ENCODE measurements around the gene ABCD3. TPM values are rescaled to one million over a fixed set of nuclear protein-coding genes. Genes with fewer than 3 reads are reported as not detected.

Gene ABCD3
- total and polyA plus RNA-seq, 2 of the 8 experiments (the other 6 are each of a cell fraction or from before 2014, with no cell fraction given) = 6.6 to 29.4 TPM

DNA sequence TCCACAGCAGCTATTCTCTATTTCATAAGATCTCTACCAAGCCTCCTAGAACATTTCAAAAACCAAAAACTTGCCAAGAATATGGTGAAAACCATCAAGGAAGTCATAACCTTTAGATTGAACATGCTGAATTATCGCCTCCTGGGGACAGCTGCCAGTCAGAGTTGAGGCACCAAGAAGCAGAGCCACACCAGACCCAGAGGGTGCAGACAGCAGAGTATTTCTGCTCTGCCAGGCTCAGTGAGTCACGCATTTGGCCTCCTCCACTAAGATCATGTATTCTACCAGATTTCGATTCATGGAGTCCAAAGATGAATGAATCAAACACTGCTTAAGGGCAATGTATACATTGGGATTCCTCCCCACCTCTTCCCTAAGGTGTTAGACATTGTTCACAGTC, 121.3 kb downstream of the ABCD3 start:
- H3K79me2 ChIP-seq (ENCODE audit: control insufficient read depth in 1 of 2, insufficient read depth in 2 of 2, low read length in 2 of 2) = peaks cover 0 to 7% of the 10 kb centered on the region in 2 experiments; a peak in 1 of 4 replicates
- H3K23me2 ChIP-seq (ENCODE audit: low read depth, low read length) = peaks cover 10% of the 10 kb centered on the region
- H4K5ac ChIP-seq (ENCODE audit: insufficient read length, low read depth, low read length) = no peak overlapping the region
- no peak overlapping the region for H3K14ac ChIP-seq (ENCODE audit: insufficient read length)
- H3K4ac ChIP-seq (replicated peaks; ENCODE audit: insufficient read length, low read depth, low read length) = no peak overlapping the region
- CTCF ChIA-PET (ENCODE audit: partially characterized antibody) = interaction anchor here (0.6 to 6.9 kb wide), 6 partner anchors 10 to 266 kb away, joined by 3 to 46 read pairs (median 7); no protein-coding TSS in a partner anchor
- no peak overlapping the region for H3K9ac ChIP-seq (replicated peaks in 1 of 4; ENCODE audit: extremely low read depth in 1 of 4, low read depth in 3 of 4, low read length in 3 of 4)
- no peak overlapping the region for H3K56ac ChIP-seq (replicated peaks; ENCODE audit: insufficient read length, low read depth, low read length)
- DNase-seq (ENCODE audit: low read depth in 1 of 2, low spot score in 2 of 2) = no peak
- H3K27ac ChIP-seq (ENCODE audit: low read depth, low read length) = no peak overlapping the region
- no peak overlapping the region for H4K91ac ChIP-seq (replicated peaks; ENCODE audit: insufficient read length, low read length)
- no peak overlapping the region for H3K4me2 ChIP-seq (ENCODE audit: insufficient read depth in 1 of 2, low read depth in 2 of 2, low read length in 2 of 2)
- H2BK5ac ChIP-seq (ENCODE audit: low read depth, low read length) = no peak overlapping the region
- H3K4me1 ChIP-seq (replicated peaks in 1 of 4; ENCODE audit: control insufficient read depth in 3 of 4, insufficient read depth in 4 of 4, low read length in 3 of 4) = peaks cover 2 to 6% (median 3%) of the 10 kb centered on the region in 4 experiments; a peak in 6 of 7 replicates
- H3K18ac ChIP-seq (ENCODE audit: extremely low read depth, low read length) = no peak overlapping the region
- FAIRE-seq = no peak
- H2BK12ac ChIP-seq (ENCODE audit: low read depth, low read length) = no peak overlapping the region
- H4K8ac ChIP-seq (ENCODE audit: extremely low read depth, insufficient read depth, low read length) = no peak overlapping the region
- peaks cover 2 to 15% (median 7%) of the 10 kb centered on the region in 4 experiments; a peak in 3 of 8 replicates for H3K36me3 ChIP-seq (ENCODE audit: control insufficient read depth in 2 of 4, insufficient read depth in 4 of 4, low read length in 3 of 4)
- H2BK15ac ChIP-seq (ENCODE audit: low read length) = no peak overlapping the region
- no peaks in the 10 kb centered on the region for H3K9me3 ChIP-seq (ENCODE audit: insufficient read depth in 2 of 2, low read depth in 1 of 2, low read length in 1 of 2)
- WGBS, 2 experiments (ENCODE audit: extremely low coverage in 1 of 2, insufficient coverage in 1 of 2, insufficient read length in 1 of 2, insufficient replicate concordance in 2 of 2, low coverage in 1 of 2, low lambda C conversion rate in 2 of 2, missing lambda C conversion rate in 1 of 2) = 89% methylated on average over 3 of the region's 3 CpGs; no CpG with 5 or more reads in 1 of the 2 experiments
- no peak overlapping the region for H2BK20ac ChIP-seq (ENCODE audit: low read length)
- no peaks in the 10 kb centered on the region; the same call in 1 of the 2 replicates for H3K79me1 ChIP-seq (ENCODE audit: low read depth, low read length)
- H2BK120ac ChIP-seq (replicated peaks; ENCODE audit: low read depth, low read length) = no peak overlapping the region
- peaks cover 0 to 9% of the 10 kb centered on the region in 2 experiments for H4K20me1 ChIP-seq (replicated peaks in 1 of 2; ENCODE audit: control insufficient read depth in 1 of 2, insufficient read depth in 2 of 2, low read length in 2 of 2)
- no peak overlapping the region for H2AFZ ChIP-seq (ENCODE audit: low read length)
- no peak overlapping the region for H3K4me3 ChIP-seq (ENCODE audit: extremely low read depth in 1 of 4, insufficient read depth in 2 of 4, low read depth in 3 of 4, low read length in 4 of 4)
- no peak overlapping the region for H3K23ac ChIP-seq (ENCODE audit: insufficient read length)
- POLR2A ChIA-PET (ENCODE audit: partially characterized antibody) = interaction anchor here (4.3 kb wide), 1 partner anchor 11 kb away, joined by 24 read pairs; no protein-coding TSS in a partner anchor
- no peak overlapping the region for H2AK5ac ChIP-seq (ENCODE audit: low read depth, low read length)
- peaks cover 2 to 12% (median 7%) of the 10 kb centered on the region in 4 experiments; a peak in 6 of 7 replicates for H3K27me3 ChIP-seq (replicated peaks in 1 of 4; ENCODE audit: control insufficient read depth in 3 of 4, extremely low read depth in 1 of 4, insufficient read depth in 3 of 4, low read length in 3 of 4)
- no peak for TF ChIP-seq ASH2L (IDR thresholded peaks at IDR 0.05; ENCODE audit: low read length)
- TF ChIP-seq JUND (IDR thresholded peaks at IDR 0.05; ENCODE audit: low read length) = no peak
- no peak for TF ChIP-seq CBX8 (IDR thresholded peaks at IDR 0.05; ENCODE audit: borderline replicate concordance, low read depth, low read length)
- TF ChIP-seq ZNF274 (IDR thresholded peaks at IDR 0.05; ENCODE audit: borderline replicate concordance, extremely low read depth, low read length) = no peak
- TF ChIP-seq SUZ12 (IDR thresholded peaks at IDR 0.05; ENCODE audit: low read length) = no peak
- TF ChIP-seq EGR1 (IDR thresholded peaks at IDR 0.05; ENCODE audit: borderline replicate concordance, low read depth, low read length) = no peak
- TF ChIP-seq TAF7 (optimal IDR thresholded peaks at IDR 0.05; ENCODE audit: borderline replicate concordance, low read depth, low read length) = no peak
- TF ChIP-seq SP4 (IDR thresholded peaks at IDR 0.05; ENCODE audit: low read length) = no peak
- no peak for TF ChIP-seq RNF2 (IDR thresholded peaks at IDR 0.05; ENCODE audit: borderline replicate concordance, low read depth, low read length, missing control alignments, poor library complexity, severe bottlenecking)
- TF ChIP-seq YY1 (IDR thresholded peaks at IDR 0.05; ENCODE audit: low read depth, low read length) = no peak
- TF ChIP-seq EZH2 (IDR thresholded peaks at IDR 0.05; ENCODE audit: low read depth, low read length, severe bottlenecking) = no peak
- no peak for TF ChIP-seq CBX5 (IDR thresholded peaks at IDR 0.05; ENCODE audit: low read depth, low read length)
- TF ChIP-seq, protein P1, sequence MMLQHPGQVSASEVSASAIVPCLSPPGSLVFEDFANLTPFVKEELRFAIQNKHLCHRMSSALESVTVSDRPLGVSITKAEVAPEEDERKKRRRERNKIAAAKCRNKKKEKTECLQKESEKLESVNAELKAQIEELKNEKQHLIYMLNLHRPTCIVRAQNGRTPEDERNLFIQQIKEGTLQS (IDR thresholded peaks at IDR 0.05; ENCODE audit: insufficient read depth, low read depth, low read length) = no peak
